ENCODE data around the gene GMDS. TPM values are rescaled to one million over a fixed set of nuclear protein-coding genes. Genes with fewer than 3 reads are reported as not detected.

The GMDS gene
- total RNA-seq, 1 donor from 2014 or later = 34.0 TPM

GRCh38 chr6:1991332-1991878, 254.0 kb downstream of the GMDS start:
- H3K9me3 Mint-ChIP-seq (ENCODE audit: low read depth) = no peaks in the 10 kb centered on the region
- no peaks in the 10 kb centered on the region for H3K36me3 Mint-ChIP-seq (ENCODE audit: low read depth)
- H3K27ac Mint-ChIP-seq (ENCODE audit: unreplicated experiment) = no peak overlapping the region
- no peak overlapping the region for H3K4me3 Mint-ChIP-seq (ENCODE audit: unreplicated experiment)
- H3K4me1 Mint-ChIP-seq (ENCODE audit: low read depth) = peaks cover 42% of the 10 kb centered on the region
- H3K27me3 Mint-ChIP-seq (ENCODE audit: low read depth) = no peaks in the 10 kb centered on the region
- TF ChIP-seq CTCF (IDR thresholded peaks at IDR 0.05) = no peak
- DNase-seq (ENCODE audit: low spot score) = no peak

- Mint-ChIP-seq H3K9me3 (ENCODE audit: low read depth) (no peaks in the 10 kb centered on the region), H3K27ac (ENCODE audit: unreplicated experiment) (no peak overlapping the region), H3K27me3 (ENCODE audit: low read depth) (no peaks in the 10 kb centered on the region), H3K4me3 (ENCODE audit: unreplicated experiment) (no peak overlapping the region), H3K4me1 (ENCODE audit: low read depth) (peaks cover 50% of the 10 kb centered on the region), H3K36me3 (ENCODE audit: low read depth) (peaks cover 2% of the 10 kb centered on the region)
- no peak for TF ChIP-seq CTCF (IDR thresholded peaks at IDR 0.05)
- DNase-seq (ENCODE audit: low spot score) = no peak
Measured at GRCh38 chr6:1988843-1989242, 256.6 kb downstream of the GMDS start.

- no peaks in the 10 kb centered on the region for H3K27me3 Mint-ChIP-seq (ENCODE audit: low read depth)
- H3K27ac Mint-ChIP-seq (ENCODE audit: unreplicated experiment) = peak overlapping the region; percentile 86
- no peak for TF ChIP-seq CTCF (IDR thresholded peaks at IDR 0.05)
- peaks cover 39% of the 10 kb centered on the region for H3K4me1 Mint-ChIP-seq (ENCODE audit: low read depth)
- H3K9me3 Mint-ChIP-seq (ENCODE audit: low read depth) = peaks cover 8% of the 10 kb centered on the region
- peak overlapping the region; percentile 10 for H3K4me3 Mint-ChIP-seq (ENCODE audit: unreplicated experiment)
- no peak for DNase-seq (ENCODE audit: low spot score)
- H3K36me3 Mint-ChIP-seq (ENCODE audit: low read depth) = peaks cover 10% of the 10 kb centered on the region
Measured at GRCh38 chr6:1987640-1988039, 257.8 kb downstream of the GMDS start.

- no peak for DNase-seq (ENCODE audit: low spot score)
- Mint-ChIP-seq H3K36me3 (ENCODE audit: low read depth) (peaks cover 15% of the 10 kb centered on the region), H3K4me3 (ENCODE audit: unreplicated experiment) (no peak overlapping the region), H3K27ac (ENCODE audit: unreplicated experiment) (peak overlapping the region; percentile 75), H3K27me3 (ENCODE audit: low read depth) (no peaks in the 10 kb centered on the region), H3K4me1 (ENCODE audit: low read depth) (peaks cover 37% of the 10 kb centered on the region), H3K9me3 (ENCODE audit: low read depth) (peaks cover 16% of the 10 kb centered on the region)
- no peak for TF ChIP-seq CTCF (IDR thresholded peaks at IDR 0.05)
Measured at GRCh38 chr6:1986454-1987243, 258.8 kb downstream of the GMDS start.

- no peak for DNase-seq (ENCODE audit: low spot score)
- H3K4me1 Mint-ChIP-seq (ENCODE audit: low read depth) = peaks cover 37% of the 10 kb centered on the region
Measured at GRCh38 chr6:1984346-1984994, 260.9 kb downstream of the GMDS start.

More at GRCh38 chr6:1984346-1984994, 260.9 kb downstream of the GMDS start:
- no peak for TF ChIP-seq CTCF (IDR thresholded peaks at IDR 0.05)
- Mint-ChIP-seq H3K27me3 (ENCODE audit: low read depth) (no peaks in the 10 kb centered on the region), H3K36me3 (ENCODE audit: low read depth) (peaks cover 27% of the 10 kb centered on the region), H3K4me3 (ENCODE audit: unreplicated experiment) (no peak overlapping the region), H3K27ac (ENCODE audit: unreplicated experiment) (no peak overlapping the region), H3K9me3 (ENCODE audit: low read depth) (peaks cover 38% of the 10 kb centered on the region)
